ENCODE data around the gene DNASE1. TPM values are rescaled to one million over a fixed set of nuclear protein-coding genes. Genes with fewer than 3 reads are reported as not detected.
A peak's percentile ranks its signal among the peaks of the same experiment; 100 is the strongest.

DNASE1 gene
- polyA plus RNA-seq, 1 of the 3 experiments (the other 2 are of a cell fraction): 19.8 TPM

DNA sequence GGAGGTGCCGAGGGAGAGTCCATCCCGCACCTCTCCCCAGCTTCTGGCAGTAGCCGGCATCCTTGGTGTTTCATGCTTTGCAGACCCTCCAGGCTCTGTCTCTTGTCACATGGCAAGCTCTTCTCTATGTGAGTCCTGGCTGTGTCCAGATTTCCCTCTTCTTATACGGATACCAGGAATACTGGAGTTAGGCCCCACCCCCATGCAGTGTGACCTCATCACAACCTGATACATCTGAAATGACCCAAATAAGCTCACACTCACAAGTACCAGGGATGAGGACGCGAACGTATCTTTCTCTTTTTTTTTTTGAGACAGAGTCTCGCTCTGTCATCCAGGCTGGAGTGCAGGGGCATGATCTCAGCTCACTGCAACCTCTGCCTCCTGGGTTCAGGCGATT, 39.6 kb downstream of the DNASE1 start:
- Histone ChIP-seq H3K4me2 (no peak overlapping the region), H3K9me3 (no peaks in the 10 kb centered on the region), H3K9ac (no peak overlapping the region), H4K20me1 (ENCODE audit: insufficient read depth) (no peaks in the 10 kb centered on the region), H2AFZ (ENCODE audit: low read depth) (no peak overlapping the region), H3K4me3 (ENCODE audit: low read depth in 2 of 2, low read length in 1 of 2) (no peak overlapping the region), H3K27ac (ENCODE audit: low read depth in 2 of 2, low read length in 1 of 2) (no peak overlapping the region), H3K36me3 (replicated peaks in 1 of 2; ENCODE audit: control insufficient read depth in 1 of 2, insufficient read depth in 2 of 2, low read length in 1 of 2) (peaks cover 0 to 4% of the 10 kb centered on the region in 2 experiments), H3K4me1 (ENCODE audit: control insufficient read depth in 1 of 2, insufficient read depth in 2 of 2, low read depth in 1 of 2, low read length in 1 of 2) (peaks cover 5 to 6% of the 10 kb centered on the region in 2 experiments; a peak in 3 of 4 replicates), H3K9me2 (no peaks in the 10 kb centered on the region), H3F3A (replicated peaks; ENCODE audit: insufficient read depth) (peaks cover 4% of the 10 kb centered on the region), H3K27me3 (ENCODE audit: insufficient read depth) (no peaks in the 10 kb centered on the region), H3K79me2 (ENCODE audit: insufficient read depth) (peaks cover 7% of the 10 kb centered on the region; the same call in 1 of the 2 replicates)
- CTCF ChIA-PET: no interaction called here
- POLR2A ChIA-PET: no interaction called here
- 84% methylated on average over 8 of the region's 9 CpGs for WGBS (ENCODE audit: low lambda C conversion rate)
- TF ChIP-seq, protein P1, sequence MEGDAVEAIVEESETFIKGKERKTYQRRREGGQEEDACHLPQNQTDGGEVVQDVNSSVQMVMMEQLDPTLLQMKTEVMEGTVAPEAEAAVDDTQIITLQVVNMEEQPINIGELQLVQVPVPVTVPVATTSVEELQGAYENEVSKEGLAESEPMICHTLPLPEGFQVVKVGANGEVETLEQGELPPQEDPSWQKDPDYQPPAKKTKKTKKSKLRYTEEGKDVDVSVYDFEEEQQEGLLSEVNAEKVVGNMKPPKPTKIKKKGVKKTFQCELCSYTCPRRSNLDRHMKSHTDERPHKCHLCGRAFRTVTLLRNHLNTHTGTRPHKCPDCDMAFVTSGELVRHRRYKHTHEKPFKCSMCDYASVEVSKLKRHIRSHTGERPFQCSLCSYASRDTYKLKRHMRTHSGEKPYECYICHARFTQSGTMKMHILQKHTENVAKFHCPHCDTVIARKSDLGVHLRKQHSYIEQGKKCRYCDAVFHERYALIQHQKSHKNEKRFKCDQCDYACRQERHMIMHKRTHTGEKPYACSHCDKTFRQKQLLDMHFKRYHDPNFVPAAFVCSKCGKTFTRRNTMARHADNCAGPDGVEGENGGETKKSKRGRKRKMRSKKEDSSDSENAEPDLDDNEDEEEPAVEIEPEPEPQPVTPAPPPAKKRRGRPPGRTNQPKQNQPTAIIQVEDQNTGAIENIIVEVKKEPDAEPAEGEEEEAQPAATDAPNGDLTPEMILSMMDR (IDR thresholded peaks at IDR 0.05): no peak
- TF ChIP-seq, protein P2, sequence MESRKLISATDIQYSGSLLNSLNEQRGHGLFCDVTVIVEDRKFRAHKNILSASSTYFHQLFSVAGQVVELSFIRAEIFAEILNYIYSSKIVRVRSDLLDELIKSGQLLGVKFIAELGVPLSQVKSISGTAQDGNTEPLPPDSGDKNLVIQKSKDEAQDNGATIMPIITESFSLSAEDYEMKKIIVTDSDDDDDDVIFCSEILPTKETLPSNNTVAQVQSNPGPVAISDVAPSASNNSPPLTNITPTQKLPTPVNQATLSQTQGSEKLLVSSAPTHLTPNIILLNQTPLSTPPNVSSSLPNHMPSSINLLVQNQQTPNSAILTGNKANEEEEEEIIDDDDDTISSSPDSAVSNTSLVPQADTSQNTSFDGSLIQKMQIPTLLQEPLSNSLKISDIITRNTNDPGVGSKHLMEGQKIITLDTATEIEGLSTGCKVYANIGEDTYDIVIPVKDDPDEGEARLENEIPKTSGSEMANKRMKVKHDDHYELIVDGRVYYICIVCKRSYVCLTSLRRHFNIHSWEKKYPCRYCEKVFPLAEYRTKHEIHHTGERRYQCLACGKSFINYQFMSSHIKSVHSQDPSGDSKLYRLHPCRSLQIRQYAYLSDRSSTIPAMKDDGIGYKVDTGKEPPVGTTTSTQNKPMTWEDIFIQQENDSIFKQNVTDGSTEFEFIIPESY (IDR thresholded peaks at IDR 0.05; ENCODE audit: borderline replicate concordance, low read depth): no peak
- TF ChIP-seq GATA2 (CRISPR knock-in tag; IDR thresholded peaks at IDR 0.05): no peak
- TF ChIP-seq, protein P3, sequence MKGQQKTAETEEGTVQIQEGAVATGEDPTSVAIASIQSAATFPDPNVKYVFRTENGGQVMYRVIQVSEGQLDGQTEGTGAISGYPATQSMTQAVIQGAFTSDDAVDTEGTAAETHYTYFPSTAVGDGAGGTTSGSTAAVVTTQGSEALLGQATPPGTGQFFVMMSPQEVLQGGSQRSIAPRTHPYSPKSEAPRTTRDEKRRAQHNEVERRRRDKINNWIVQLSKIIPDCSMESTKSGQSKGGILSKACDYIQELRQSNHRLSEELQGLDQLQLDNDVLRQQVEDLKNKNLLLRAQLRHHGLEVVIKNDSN (IDR thresholded peaks at IDR 0.05; ENCODE audit: borderline replicate concordance, low read depth): no peak
- DNase-seq: no peak

DNA sequence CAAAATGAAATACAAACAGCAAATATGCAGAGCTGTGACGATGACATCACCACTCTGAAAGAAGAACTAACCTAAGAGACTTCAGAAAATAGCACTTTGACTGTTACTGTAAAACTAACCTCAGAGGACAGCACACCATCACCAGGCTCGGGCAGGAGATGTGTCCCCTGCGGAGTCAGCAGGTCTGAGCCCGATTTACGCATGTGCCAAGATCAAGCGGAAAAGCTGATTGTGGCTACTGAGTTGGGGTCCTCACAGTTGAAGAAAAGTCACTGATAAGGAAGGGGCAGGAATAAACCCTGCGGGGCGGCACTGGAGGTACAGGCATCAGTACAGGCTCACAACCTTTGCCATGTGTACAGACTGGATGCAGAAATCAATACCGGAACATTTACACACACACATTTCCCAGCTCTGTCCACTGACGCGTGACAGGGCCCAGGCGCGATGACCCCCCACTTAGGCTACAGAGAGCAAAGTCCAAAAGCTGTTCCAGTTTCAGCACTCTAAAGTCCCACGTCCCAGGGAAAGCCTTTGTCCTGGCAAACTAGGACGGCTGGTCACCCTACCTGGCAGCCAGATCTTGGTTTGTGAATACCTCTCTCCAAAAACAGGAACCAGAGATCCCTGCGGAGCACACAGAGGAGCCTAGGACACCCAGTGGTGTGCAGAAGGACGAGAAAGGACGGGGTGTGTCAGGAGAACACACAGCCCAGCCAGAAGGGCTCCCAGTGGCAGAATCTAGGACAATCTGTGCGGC, 41.3 kb downstream of the DNASE1 start:
- CTCF ChIA-PET: interaction anchor here (0.9 kb wide), 1 partner anchor 562 kb away, joined by 4 read pairs; no protein-coding TSS in a partner anchor
- Histone ChIP-seq H3K4me2 (no peak overlapping the region), H2AFZ (ENCODE audit: low read depth) (no peak overlapping the region), H3K9me2 (no peaks in the 10 kb centered on the region), H4K20me1 (ENCODE audit: insufficient read depth) (no peaks in the 10 kb centered on the region), H3K79me2 (ENCODE audit: insufficient read depth) (peaks cover 12% of the 10 kb centered on the region; the same call in 1 of the 2 replicates), H3K4me1 (ENCODE audit: control insufficient read depth in 1 of 2, insufficient read depth in 2 of 2, low read depth in 1 of 2, low read length in 1 of 2) (peaks cover 2 to 3% of the 10 kb centered on the region in 2 experiments; a peak in 3 of 4 replicates), H3K9me3 (no peaks in the 10 kb centered on the region), H3K9ac (no peak overlapping the region), H3K4me3 (ENCODE audit: low read depth in 2 of 2, low read length in 1 of 2) (no peak overlapping the region), H3K27ac (ENCODE audit: low read depth in 2 of 2, low read length in 1 of 2) (peak overlapping the region in 1 of 2 experiments; percentile 64; a peak in 1 of 4 replicates), H3K27me3 (ENCODE audit: insufficient read depth) (no peaks in the 10 kb centered on the region), H3K36me3 (replicated peaks in 1 of 2; ENCODE audit: control insufficient read depth in 1 of 2, insufficient read depth in 2 of 2, low read length in 1 of 2) (no peaks in the 10 kb centered on the region), H3F3A (replicated peaks; ENCODE audit: insufficient read depth) (peaks cover 4% of the 10 kb centered on the region)
- TF ChIP-seq FOXJ3 (CRISPR knock-in tag; IDR thresholded peaks at IDR 0.05): no peak
- TF ChIP-seq GATA2 (CRISPR knock-in tag; IDR thresholded peaks at IDR 0.05): no peak
- POLR2A ChIA-PET: interaction anchor here (0.6 kb wide), 1 partner anchor 123 kb away, joined by 4 read pairs; no protein-coding TSS in a partner anchor
- 93% methylated on average over 19 of the region's 19 CpGs for WGBS (ENCODE audit: low lambda C conversion rate)
- no peak for DNase-seq

Data from SK-N-SH (cell line).